HCT116 (cell line): ENCODE data around the gene NCAPG2. TPM values are rescaled to one million over a fixed set of nuclear protein-coding genes. Genes with fewer than 3 reads are reported as not detected.

Experiments
- ATAC-seq: fragments of 200-7000 bp; cut with Tn5 transposase; 2 replicates; pipeline ENCODE4 v1.9.1; 2020; ENCODE audit warnings: mild to moderate bottlenecking, moderate library complexity
- BruUV-seq: library from RNA; stranded (reverse); fragments of 400-500 nt; replicated peaks from 2 replicates; lab custom pipeline; 2021; lab: Mats Ljungman, UMichigan
- CTCF ChIA-PET: fragments of 300-600 bp; sonication (Branson Sonifier 250); formaldehyde crosslinking; loops from one replicate; lab custom pipeline; 2021; ENCODE audit warnings: antibody characterized with exemption; lab: Charles Lee
- POLR2A ChIA-PET: fragments of 300-600, 350-600 bp; sonication (Branson Sonifier 250); formaldehyde crosslinking; loops from one replicate; lab custom pipeline; 2021; ENCODE audit warnings: antibody characterized with exemption; lab: Charles Lee
- RAD21 ChIA-PET, 2 experiments: fragments of 300-600 bp; sonication (Branson Sonifier 250); formaldehyde crosslinking; loops; one replicate each; lab custom pipeline; 2023; ENCODE audit warnings: low total read pairs in 2 of 2; ENCODE audit not compliant: uncharacterized antibody in 2 of 2, unreplicated experiment in 2 of 2, low non-redundant PET in 1 of 2; lab: Charles Lee
- DNase-seq: peaks from one replicate; pipeline ENCODE4 v3.0.0-alpha.2; 2010; ENCODE audit warnings: low read depth, low spot score
- H2AFZ ChIP-seq: fragments of 200-600 bp; shearing (Covaris generic), sonication (generic); 2 replicates; pipeline ENCODE4 v1.6.1; 2017; ENCODE audit warnings: low read depth, mixed run types, mixed read lengths, antibody characterized with exemption, low read length; ENCODE audit not compliant: poor library complexity, severe bottlenecking
- H3K27ac ChIP-seq: 2 replicates; pipeline ENCODE4 v1.5.1; 2012; ENCODE audit warnings: low read depth, low read length
- H3K27me3 ChIP-seq: fragments of 200-600 bp; sonication (generic); 2 replicates; pipeline ENCODE4 v1.6.1; 2016; ENCODE audit warnings: mixed run types, low read length, mixed read lengths; ENCODE audit not compliant: insufficient read depth
- H3K36me3 ChIP-seq, 2 experiments: fragments of 200-500 bp in 1 of 2; fragments of 200-600 bp in 1 of 2; sonication (Bioruptor generic) in 1 of 2; sonication (generic) in 1 of 2; 2 replicates each; pipeline versions ENCODE4 v1.5.1 to v1.6.1; 2014 to 2016; ENCODE audit warnings: low read length in 2 of 2, inconsistent platforms in 1 of 2, mixed read lengths in 1 of 2, mixed run types in 1 of 2; ENCODE audit not compliant: insufficient read depth in 2 of 2, control insufficient read depth in 1 of 2
- H3K4me1 ChIP-seq, 2 experiments: fragments of 200-600 bp in 1 of 2; sonication (generic) in 1 of 2; 2 replicates each; pipeline versions ENCODE4 v1.5.1 to v1.6.1; 2012 to 2017; ENCODE audit warnings: low read length in 2 of 2, inconsistent platforms in 1 of 2, mild to moderate bottlenecking in 1 of 2, mixed read lengths in 1 of 2, mixed run types in 1 of 2, moderate library complexity in 1 of 2; ENCODE audit not compliant: insufficient read depth in 2 of 2, control insufficient read depth in 1 of 2
- H3K4me2 ChIP-seq: fragments of 200-600 bp; sonication (generic); 2 replicates; pipeline ENCODE4 v1.6.1; 2017; ENCODE audit warnings: mixed run types, low read length, mixed read lengths
- H3K4me3 ChIP-seq, 2 experiments: fragments of 200-600 bp in 1 of 2; sonication (generic) in 1 of 2; replicated peaks in 1 of 2; 2 replicates each; pipeline ENCODE4 v1.5.1; 2011 to 2016; ENCODE audit warnings: low read length in 2 of 2, control low read depth in 1 of 2, low read depth in 1 of 2, mild to moderate bottlenecking in 1 of 2, mixed read lengths in 1 of 2, mixed run types in 1 of 2
- H3K79me2 ChIP-seq: fragments of 200-600 bp; sonication (generic); 2 replicates; pipeline ENCODE4 v1.6.1; 2017; ENCODE audit warnings: mild to moderate bottlenecking, mixed run types, low read length, moderate library complexity, mixed read lengths; ENCODE audit not compliant: insufficient read depth
- H3K9ac ChIP-seq: fragments of 200-600 bp; sonication (generic); 2 replicates; pipeline ENCODE4 v1.6.1; 2016; ENCODE audit warnings: low read length, mixed read lengths
- H3K9me2 ChIP-seq: fragments of 200-600 bp; sonication (generic), shearing (Covaris generic); 2 replicates; pipeline ENCODE4 v1.6.1; 2017; ENCODE audit warnings: mixed run types, mild to moderate bottlenecking, moderate library complexity; ENCODE audit not compliant: insufficient read depth
- H3K9me3 ChIP-seq, 2 experiments: fragments of 200-500 bp in 1 of 2; fragments of 200-600 bp in 1 of 2; sonication (Bioruptor generic) in 1 of 2; sonication (generic) in 1 of 2; 2 replicates each; pipeline ENCODE4 v1.6.1; 2014 to 2017; ENCODE audit warnings: low read length in 2 of 2, mixed read lengths in 2 of 2, inconsistent platforms in 1 of 2, low read depth in 1 of 2, mild to moderate bottlenecking in 1 of 2, mixed run types in 1 of 2, moderate library complexity in 1 of 2; ENCODE audit not compliant: control insufficient read depth in 1 of 2, insufficient read depth in 1 of 2
- H4K20me1 ChIP-seq: fragments of 200-600 bp; sonication (generic), shearing (Covaris generic); 2 replicates; pipeline ENCODE4 v1.6.1; 2017; ENCODE audit warnings: mixed run types, mild to moderate bottlenecking, moderate library complexity; ENCODE audit not compliant: insufficient read depth
- CTCF ChIP-seq, 3 experiments: fragments of 200-600 bp in 1 of 3; sonication (generic) in 1 of 3; IDR thresholded peaks in 2 of 3; conservative IDR thresholded peaks in 1 of 3; 2 replicates each; pipeline ENCODE4 v1.5.1; 2012 to 2017; ENCODE audit warnings: low read depth in 2 of 3, low read length in 2 of 3, antibody characterized with exemption in 1 of 3, borderline replicate concordance in 1 of 3, control low read depth in 1 of 3, mild to moderate bottlenecking in 1 of 3, mixed read lengths in 1 of 3, mixed run types in 1 of 3, moderate library complexity in 1 of 3; ENCODE audit not compliant: insufficient read depth in 1 of 3
- ELF1 ChIP-seq: IDR thresholded peaks from 2 replicates; pipeline ENCODE4 v1.6.1; 2012; ENCODE audit warnings: low read depth, borderline replicate concordance
- EZH2 ChIP-seq: fragments of 200-600 bp; sonication (generic); IDR thresholded peaks from 2 replicates; pipeline ENCODE4 v1.6.1; 2017; ENCODE audit warnings: antibody characterized with exemption, mixed run types
- POLR2A ChIP-seq: IDR thresholded peaks from 2 replicates; pipeline ENCODE4 v1.7.0; 2011; ENCODE audit warnings: borderline replicate concordance; ENCODE audit not compliant: insufficient read depth, insufficient read length; ENCODE audit errors: extremely low read depth
- RAD21 ChIP-seq: IDR thresholded peaks from 2 replicates; pipeline ENCODE4 v1.6.1; 2012; ENCODE audit warnings: low read depth, mild to moderate bottlenecking
- REST ChIP-seq: IDR thresholded peaks from 2 replicates; pipeline ENCODE4 v1.6.1; 2012; ENCODE audit warnings: low read depth
- SP1 ChIP-seq: IDR thresholded peaks from 2 replicates; pipeline ENCODE4 v1.6.1; 2012; ENCODE audit warnings: low read depth
- TCF7L2 ChIP-seq: IDR thresholded peaks from 2 replicates; pipeline ENCODE4 v1.7.0; 2011; ENCODE audit warnings: borderline replicate concordance, inconsistent platforms; ENCODE audit not compliant: insufficient read depth, insufficient read length; ENCODE audit errors: extremely low read depth
- YY1 ChIP-seq: IDR thresholded peaks from 2 replicates; pipeline ENCODE4 v1.6.1; 2011; ENCODE audit warnings: low read length, low read depth, moderate library complexity, mild to moderate bottlenecking; ENCODE audit not compliant: insufficient replicate concordance; ENCODE audit errors: extremely low read depth
- ZNF274 ChIP-seq: fragments of 200-500 bp; sonication (Bioruptor generic); IDR thresholded peaks from 2 replicates; pipeline ENCODE4 v1.6.1; 2014; ENCODE audit warnings: mild to moderate bottlenecking, low read depth, low read length, inconsistent platforms
- intact Hi-C: fragments of 100-400 bp; cut with micrococcal nuclease; formaldehyde crosslinking; loops from 2 replicates; pipeline ENCODE4 v1.10.0; 2022
- total RNA-seq: library from RNA; stranded (reverse); gene quantifications from one replicate; pipeline ENCODE4 v1.2.1, GENCODE V29; 2021; ENCODE audit not compliant: unreplicated experiment
- TF ChIP-seq, protein P1 (sequence below): IDR thresholded peaks from 2 replicates; pipeline ENCODE4 v1.6.1; 2011; ENCODE audit warnings: mild to moderate bottlenecking, low read length, moderate library complexity; ENCODE audit not compliant: insufficient replicate concordance; ENCODE audit errors: extremely low read depth

The NCAPG2 gene
- total RNA-seq, 1 experiment from 2014 or later, result 73.1 TPM

- TF ChIP-seq, protein P1, sequence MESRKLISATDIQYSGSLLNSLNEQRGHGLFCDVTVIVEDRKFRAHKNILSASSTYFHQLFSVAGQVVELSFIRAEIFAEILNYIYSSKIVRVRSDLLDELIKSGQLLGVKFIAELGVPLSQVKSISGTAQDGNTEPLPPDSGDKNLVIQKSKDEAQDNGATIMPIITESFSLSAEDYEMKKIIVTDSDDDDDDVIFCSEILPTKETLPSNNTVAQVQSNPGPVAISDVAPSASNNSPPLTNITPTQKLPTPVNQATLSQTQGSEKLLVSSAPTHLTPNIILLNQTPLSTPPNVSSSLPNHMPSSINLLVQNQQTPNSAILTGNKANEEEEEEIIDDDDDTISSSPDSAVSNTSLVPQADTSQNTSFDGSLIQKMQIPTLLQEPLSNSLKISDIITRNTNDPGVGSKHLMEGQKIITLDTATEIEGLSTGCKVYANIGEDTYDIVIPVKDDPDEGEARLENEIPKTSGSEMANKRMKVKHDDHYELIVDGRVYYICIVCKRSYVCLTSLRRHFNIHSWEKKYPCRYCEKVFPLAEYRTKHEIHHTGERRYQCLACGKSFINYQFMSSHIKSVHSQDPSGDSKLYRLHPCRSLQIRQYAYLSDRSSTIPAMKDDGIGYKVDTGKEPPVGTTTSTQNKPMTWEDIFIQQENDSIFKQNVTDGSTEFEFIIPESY, result no peak
- TF ChIP-seq CTCF (IDR thresholded peaks at IDR 0.05 in 2 of 3, conservative IDR thresholded peaks at IDR 0.05 in 1 of 3; ENCODE audit: borderline replicate concordance in 1 of 3, insufficient read depth in 1 of 3, low read depth in 2 of 3, low read length in 2 of 3), result no peak
- no peak for TF ChIP-seq RAD21
- no peak for TF ChIP-seq TCF7L2
- TF ChIP-seq, all 23 proteins: peak for 0
These were observed 43.7 kb upstream of the NCAPG2 start (continued) for GRCh38 chr7:158748335-158748734.

- Histone ChIP-seq H3K4me2 (no peak overlapping the region), H3K79me2 (no peaks in the 10 kb centered on the region; the same call in 1 of the 2 replicates), H4K20me1 (no peaks in the 10 kb centered on the region), H3K4me1 (no peaks in the 10 kb centered on the region), H3K36me3 (peaks cover 18 to 24% of the 10 kb centered on the region in 2 experiments), H3K9me3 (no peaks in the 10 kb centered on the region), H3K27ac (no peak overlapping the region), H2AFZ (no peak overlapping the region), H3K4me3 (no peak overlapping the region), H3K9ac (no peak overlapping the region), H3K9me2 (no peaks in the 10 kb centered on the region), H3K27me3 (no peaks in the 10 kb centered on the region)
- ChIA-PET RAD21 (no interaction called here), CTCF (no interaction called here), POLR2A (no interaction called here)
- intact Hi-C loops, result no loop called here
- no TSS peak for BruUV-seq
- no peak for DNase-seq
- TF ChIP-seq SP1 (no peak), YY1 (no peak), ELF1 (no peak), REST (no peak), POLR2A (no peak), EZH2 (no peak), RAD21 (no peak), ZNF274 (no peak)
- ATAC-seq, result no peak
These were observed 42.8 kb upstream of the NCAPG2 start for GRCh38 chr7:158747408-158747807.
